T-helper 1 cell treated with Interleukin-12 subunit alpha and Interleukin-12 subunit beta and Interleukin-4 antibody, amounts not matched to agents 30 ng/mL and 1 ng/mL, for 36 hours (primary cell): ENCODE data around the gene DIP2A. TPM values are rescaled to one million over a fixed set of nuclear protein-coding genes. Genes with fewer than 3 reads are reported as not detected.
"Not testable (repeated sequence)": the region's sequence is repeated elsewhere in the genome, so short reads cannot be mapped to it uniquely, and the experiment has no call there.

Experiments used
- intact Hi-C: fragments of 100-400 bp; cut with micrococcal nuclease; formaldehyde crosslinking; loops from one replicate; pipeline ENCODE4 v1.15.1; 2024
- total RNA-seq: library from RNA; stranded (reverse); gene quantifications from 2 replicates; pipeline ENCODE4 v1.2.3, GENCODE V29; 2022

DIP2A gene
- total RNA-seq, 1 donor from 2014 or later = 56.7 TPM

GRCh38 chr21:46579394-46579793, 120.7 kb downstream of the DIP2A start:
- intact Hi-C loops = not testable (repeated sequence)

GRCh38 chr21:46581780-46582307, 123.2 kb downstream of the DIP2A start:
- intact Hi-C loops = no loop called here

GRCh38 chr21:46585191-46585953, 126.7 kb downstream of the DIP2A start:
- intact Hi-C loops = no loop called here

GRCh38 chr21:46594276-46594675, 135.6 kb downstream of the DIP2A start:
- intact Hi-C loops = no loop called here

- intact Hi-C loops = no loop called here
Observed at GRCh38 chr21:46596201-46596600, 137.5 kb downstream of the DIP2A start.

GRCh38 chr21:46597031-46597430, 138.3 kb downstream of the DIP2A start:
- intact Hi-C loops = no loop called here

GRCh38 chr21:46597896-46598343, 139.2 kb downstream of the DIP2A start:
- intact Hi-C loops = no loop called here

- intact Hi-C loops = no loop called here
Observed at GRCh38 chr21:46598581-46599572, 140.2 kb downstream of the DIP2A start.

- intact Hi-C loops = no loop called here
Observed at GRCh38 chr21:46600305-46600704, 141.6 kb downstream of the DIP2A start.

- intact Hi-C loops = no loop called here
Observed at GRCh38 chr21:46600978-46601377, 142.3 kb downstream of the DIP2A start.

GRCh38 chr21:46603228-46603627, 144.5 kb downstream of the DIP2A start:
- intact Hi-C loops = no loop called here

- intact Hi-C loops = no loop called here
Observed at GRCh38 chr21:46604329-46604974, 145.8 kb downstream of the DIP2A start.

- intact Hi-C loops = no loop called here
Observed at GRCh38 chr21:46604975-46605766, 146.5 kb downstream of the DIP2A start, which contains the start of gene S100B. Gene S100B, minus strand, starts transcription at chr21:46605082. Its CDS starts 2,667 bp downstream, at chr21:46602415.

- intact Hi-C loops = no loop called here
Observed at GRCh38 chr21:46605767-46606426, 147.2 kb downstream of the DIP2A start.

- intact Hi-C loops = no loop called here
Observed at GRCh38 chr21:46606427-46606813, 147.7 kb downstream of the DIP2A start.

- intact Hi-C loops = no loop called here
Observed at GRCh38 chr21:46607636-46608035, 148.9 kb downstream of the DIP2A start.

- intact Hi-C loops = no loop called here
Observed at GRCh38 chr21:46608672-46609111, 150.0 kb downstream of the DIP2A start.

GRCh38 chr21:46610018-46610701, 151.5 kb downstream of the DIP2A start:
- intact Hi-C loops = no loop called here

GRCh38 chr21:46613391-46613790, 154.7 kb downstream of the DIP2A start:
- intact Hi-C loops = no loop called here
